ENCODE measurements around the gene ZBTB45.
A peak's percentile ranks its signal among the peaks of the same experiment; 100 is the strongest.

DNA sequence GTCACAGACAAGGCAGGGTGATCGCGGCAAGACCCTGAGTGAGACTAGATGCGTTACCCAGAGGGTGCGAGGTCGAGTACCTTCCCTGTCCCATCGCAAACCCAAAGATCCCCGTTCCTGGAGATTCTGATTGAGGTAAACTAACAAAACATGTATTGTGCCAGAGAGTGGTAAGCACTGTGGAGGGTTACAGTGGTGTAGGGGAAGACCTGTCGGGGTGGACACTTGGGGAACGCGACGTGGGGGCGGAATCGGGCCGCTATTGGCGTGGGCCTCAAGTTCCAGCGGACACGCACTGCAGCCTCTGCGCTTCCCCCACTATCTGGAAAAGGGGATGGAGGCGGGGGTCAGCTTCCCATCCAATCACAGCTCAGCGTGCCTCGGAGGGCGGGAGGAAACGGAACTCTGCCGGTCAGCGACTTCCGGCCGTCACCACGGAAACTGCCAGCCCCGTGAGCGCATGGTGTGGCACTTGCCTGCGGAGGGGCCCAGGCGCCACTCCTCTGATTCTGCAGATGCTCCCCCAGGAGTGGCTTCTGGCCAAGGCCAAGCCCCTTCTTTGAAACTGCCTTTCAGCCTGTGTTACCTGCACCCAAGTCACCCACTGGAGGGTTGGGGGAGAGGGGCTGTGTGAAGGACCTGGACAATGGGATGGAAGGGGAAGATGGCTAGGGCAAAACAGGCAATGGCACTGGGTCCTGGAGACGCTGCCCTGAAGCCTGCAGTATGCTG is 39.8 kb upstream of the ZBTB45 start:
- peak; percentile 94 for TF ChIP-seq POLR2A (conservative IDR thresholded peaks at IDR 0.05)
- no peak for TF ChIP-seq ZNF444 (CRISPR knock-in tag; IDR thresholded peaks at IDR 0.05)
- TF ChIP-seq ILK (tag; IDR thresholded peaks at IDR 0.05; ENCODE audit: borderline replicate concordance, low read depth) = no peak
- no peak for TF ChIP-seq NFE2L1 (tag; IDR thresholded peaks at IDR 0.05; ENCODE audit: borderline replicate concordance, low read depth)
- peak; percentile 63 for TF ChIP-seq SAP30 (IDR thresholded peaks at IDR 0.05; ENCODE audit: borderline replicate concordance, insufficient read depth, low read depth, low read length, poor library complexity, severe bottlenecking)
- TF ChIP-seq TAF1 (IDR thresholded peaks at IDR 0.05; ENCODE audit: control insufficient read depth, extremely low read depth, insufficient read depth, low read length, severe bottlenecking) = peak; percentile 65
- peak; percentile 97 for TF ChIP-seq CHD1 (IDR thresholded peaks at IDR 0.05; ENCODE audit: low read length)

Measured in K562 (cell line).